ENCODE measurements around the gene ZFR.
A peak's percentile ranks its signal among the peaks of the same experiment; 100 is the strongest.
"Not testable (repeated sequence)": the region's sequence is repeated elsewhere in the genome, so short reads cannot be mapped to it uniquely, and the experiment has no call there.

ZFR gene

GRCh38 chr5:32452316-32452715, 7.8 kb upstream of the ZFR start:
- not testable (repeated sequence) for H3K27me3 ChIP-seq (ENCODE audit: insufficient read depth, low read length); H3K79me2 ChIP-seq (ENCODE audit: control insufficient read depth, insufficient read depth, low read length, poor library complexity); H3K23ac ChIP-seq (ENCODE audit: low read length); H2BK12ac ChIP-seq (ENCODE audit: low read length); H4K91ac ChIP-seq (ENCODE audit: low read depth, low read length); H3K36me3 ChIP-seq (ENCODE audit: control insufficient read depth in 1 of 2, insufficient read depth in 2 of 2, low read length in 2 of 2); H2BK5ac ChIP-seq (ENCODE audit: low read depth, low read length, poor library complexity); H3K27ac ChIP-seq (ENCODE audit: low read depth, low read length); H2BK120ac ChIP-seq (ENCODE audit: insufficient read depth, low read length, poor library complexity); H2AFZ ChIP-seq (ENCODE audit: insufficient read depth, low read length, poor library complexity); H4K8ac ChIP-seq (ENCODE audit: low read depth, low read length); H3K9ac ChIP-seq (ENCODE audit: low read length); DNase-seq; H3K79me1 ChIP-seq (ENCODE audit: low read length); H2AK5ac ChIP-seq (ENCODE audit: low read length); H3K4me1 ChIP-seq (ENCODE audit: control insufficient read depth in 1 of 2, insufficient read depth in 2 of 2, low read length in 2 of 2); H3K18ac ChIP-seq (ENCODE audit: low read length); H3K9me3 ChIP-seq (ENCODE audit: insufficient read depth, low read depth, low read length); H3K4me3 ChIP-seq (ENCODE audit: low read depth, low read length); H3K4ac ChIP-seq (ENCODE audit: low read depth, low read length); H4K12ac ChIP-seq (ENCODE audit: low read depth, low read length); H3K14ac ChIP-seq (ENCODE audit: low read length); H3K4me2 ChIP-seq (ENCODE audit: low read length)
- WGBS (ENCODE audit: extremely low coverage, insufficient coverage, insufficient read length) = no CpG with 5 or more reads among the region's 6 CpGs

- H2AFZ ChIP-seq (ENCODE audit: insufficient read depth, low read length, poor library complexity) = no peak overlapping the region
- H3K9ac ChIP-seq (ENCODE audit: low read length) = no peak overlapping the region
- no peaks in the 10 kb centered on the region for H3K4me1 ChIP-seq (ENCODE audit: control insufficient read depth in 1 of 2, insufficient read depth in 2 of 2, low read length in 2 of 2)
- no peak overlapping the region for H2AK5ac ChIP-seq (ENCODE audit: low read length)
- no peak overlapping the region for H3K4me3 ChIP-seq (ENCODE audit: low read depth, low read length)
- no peaks in the 10 kb centered on the region for H3K9me3 ChIP-seq (ENCODE audit: insufficient read depth, low read depth, low read length)
- H3K4me2 ChIP-seq (ENCODE audit: low read length) = no peak overlapping the region
- H3K18ac ChIP-seq (ENCODE audit: low read length) = no peak overlapping the region
- no peak overlapping the region for H2BK120ac ChIP-seq (ENCODE audit: insufficient read depth, low read length, poor library complexity)
- no peaks in the 10 kb centered on the region for H3K36me3 ChIP-seq (ENCODE audit: control insufficient read depth in 1 of 2, insufficient read depth in 2 of 2, low read length in 2 of 2)
- no peak overlapping the region for H4K12ac ChIP-seq (ENCODE audit: low read depth, low read length)
- H3K14ac ChIP-seq (ENCODE audit: low read length) = no peak overlapping the region
- DNase-seq = no peak
- H3K79me2 ChIP-seq (ENCODE audit: control insufficient read depth, insufficient read depth, low read length, poor library complexity) = no peaks in the 10 kb centered on the region
- no CpG with 5 or more reads among the region's 1 CpG for WGBS (ENCODE audit: extremely low coverage, insufficient coverage, insufficient read length)
- no peak overlapping the region for H3K23ac ChIP-seq (ENCODE audit: low read length)
- H3K27ac ChIP-seq (ENCODE audit: low read depth, low read length) = no peak overlapping the region
- H4K8ac ChIP-seq (ENCODE audit: low read depth, low read length) = no peak overlapping the region
- H3K27me3 ChIP-seq (ENCODE audit: insufficient read depth, low read length) = no peaks in the 10 kb centered on the region
- no peak overlapping the region for H2BK5ac ChIP-seq (ENCODE audit: low read depth, low read length, poor library complexity)
- no peak overlapping the region for H2BK12ac ChIP-seq (ENCODE audit: low read length)
- no peak overlapping the region for H4K91ac ChIP-seq (ENCODE audit: low read depth, low read length)
- H3K4ac ChIP-seq (ENCODE audit: low read depth, low read length) = no peak overlapping the region
- H3K79me1 ChIP-seq (ENCODE audit: low read length) = no peaks in the 10 kb centered on the region
Measured at GRCh38 chr5:32450952-32451351, 6.4 kb upstream of the ZFR start.

GRCh38 chr5:32449262-32449661, 4.7 kb upstream of the ZFR start:
- peak in 1 of 2 donors; percentile 24 for DNase-seq
- Histone ChIP-seq H3K9ac (ENCODE audit: low read length) (no peak overlapping the region), H3K14ac (ENCODE audit: low read length) (no peak overlapping the region), H3K79me1 (ENCODE audit: low read length) (peaks cover 5% of the 10 kb centered on the region), H3K18ac (ENCODE audit: low read length) (no peak overlapping the region), H2BK12ac (ENCODE audit: low read length) (no peak overlapping the region), H3K23ac (ENCODE audit: low read length) (no peak overlapping the region), H2BK120ac (ENCODE audit: insufficient read depth, low read length, poor library complexity) (no peak overlapping the region), H3K9me3 (ENCODE audit: insufficient read depth, low read depth, low read length) (no peaks in the 10 kb centered on the region), H2BK5ac (ENCODE audit: low read depth, low read length, poor library complexity) (no peak overlapping the region), H4K12ac (ENCODE audit: low read depth, low read length) (no peak overlapping the region), H4K8ac (ENCODE audit: low read depth, low read length) (no peak overlapping the region), H3K27me3 (ENCODE audit: insufficient read depth, low read length) (no peaks in the 10 kb centered on the region), H3K4me2 (ENCODE audit: low read length) (no peak overlapping the region), H3K36me3 (ENCODE audit: control insufficient read depth in 1 of 2, insufficient read depth in 2 of 2, low read length in 2 of 2) (no peaks in the 10 kb centered on the region), H3K79me2 (ENCODE audit: control insufficient read depth, insufficient read depth, low read length, poor library complexity) (peaks cover 2% of the 10 kb centered on the region), H3K27ac (ENCODE audit: low read depth, low read length) (no peak overlapping the region), H3K4ac (ENCODE audit: low read depth, low read length) (no peak overlapping the region), H2AFZ (ENCODE audit: insufficient read depth, low read length, poor library complexity) (no peak overlapping the region), H2AK5ac (ENCODE audit: low read length) (no peak overlapping the region), H3K4me1 (ENCODE audit: control insufficient read depth in 1 of 2, insufficient read depth in 2 of 2, low read length in 2 of 2) (no peaks in the 10 kb centered on the region), H4K91ac (ENCODE audit: low read depth, low read length) (no peak overlapping the region), H3K4me3 (ENCODE audit: low read depth, low read length) (no peak overlapping the region)
- WGBS (ENCODE audit: extremely low coverage, insufficient coverage, insufficient read length) = no CpG with 5 or more reads among the region's 2 CpGs

DNA sequence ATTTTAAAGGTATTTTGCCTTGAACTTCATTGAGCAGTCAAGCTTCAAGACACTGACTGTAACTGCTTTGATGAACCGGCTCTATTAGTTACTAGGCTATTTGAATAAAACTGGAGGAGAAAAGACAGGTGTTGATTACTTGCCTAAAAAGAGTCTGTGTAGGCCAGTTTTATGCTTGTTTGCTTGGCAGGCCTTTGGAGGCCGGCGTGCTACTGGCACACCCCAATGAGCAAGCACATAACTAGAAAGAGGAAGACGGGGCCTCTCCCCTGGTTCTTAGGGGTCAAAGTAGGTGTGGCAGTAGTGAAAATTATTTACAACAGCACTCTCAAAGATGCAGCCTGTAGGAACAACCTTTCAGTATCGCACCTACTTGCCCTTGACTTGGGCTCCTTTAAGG, 2.1 kb upstream of the ZFR start:
- no peak overlapping the region for H2BK12ac ChIP-seq (ENCODE audit: low read length)
- no peak overlapping the region for H2AFZ ChIP-seq (ENCODE audit: insufficient read depth, low read length, poor library complexity)
- H3K23ac ChIP-seq (ENCODE audit: low read length) = no peak overlapping the region
- no peak overlapping the region for H3K9ac ChIP-seq (ENCODE audit: low read length)
- H3K4ac ChIP-seq (ENCODE audit: low read depth, low read length) = no peak overlapping the region
- peaks cover 12% of the 10 kb centered on the region for H3K79me2 ChIP-seq (ENCODE audit: control insufficient read depth, insufficient read depth, low read length, poor library complexity)
- no peak overlapping the region for H3K14ac ChIP-seq (ENCODE audit: low read length)
- H3K18ac ChIP-seq (ENCODE audit: low read length) = no peak overlapping the region
- no peaks in the 10 kb centered on the region for H3K9me3 ChIP-seq (ENCODE audit: insufficient read depth, low read depth, low read length)
- no peak overlapping the region for H2BK120ac ChIP-seq (ENCODE audit: insufficient read depth, low read length, poor library complexity)
- no peak overlapping the region for H2AK5ac ChIP-seq (ENCODE audit: low read length)
- no peak overlapping the region for H4K12ac ChIP-seq (ENCODE audit: low read depth, low read length)
- peaks cover 13% of the 10 kb centered on the region for H3K79me1 ChIP-seq (ENCODE audit: low read length)
- H2BK5ac ChIP-seq (ENCODE audit: low read depth, low read length, poor library complexity) = no peak overlapping the region
- no CpG with 5 or more reads among the region's 5 CpGs for WGBS (ENCODE audit: extremely low coverage, insufficient coverage, insufficient read length)
- DNase-seq = no peak
- no peaks in the 10 kb centered on the region for H3K27me3 ChIP-seq (ENCODE audit: insufficient read depth, low read length)
- no peak overlapping the region for H3K4me2 ChIP-seq (ENCODE audit: low read length)
- H3K36me3 ChIP-seq (ENCODE audit: control insufficient read depth in 1 of 2, insufficient read depth in 2 of 2, low read length in 2 of 2) = peaks cover 0 to 4% of the 10 kb centered on the region in 2 experiments
- no peak overlapping the region for H4K91ac ChIP-seq (ENCODE audit: low read depth, low read length)
- H3K4me3 ChIP-seq (ENCODE audit: low read depth, low read length) = no peak overlapping the region
- no peaks in the 10 kb centered on the region for H3K4me1 ChIP-seq (ENCODE audit: control insufficient read depth in 1 of 2, insufficient read depth in 2 of 2, low read length in 2 of 2)
- H4K8ac ChIP-seq (ENCODE audit: low read depth, low read length) = no peak overlapping the region
- no peak overlapping the region for H3K27ac ChIP-seq (ENCODE audit: low read depth, low read length)
